Measurements from ENCODE around the gene KIF12.

- TF ChIP-seq POLR2A (IDR thresholded peaks at IDR 0.05) (no peak), CTCF (IDR thresholded peaks at IDR 0.05) (no peak), EP300 (IDR thresholded peaks at IDR 0.05) (no peak)
Observed at GRCh38 chr9:114116126-114116747, 17.1 kb upstream of the KIF12 start.

Measured in ovary (tissue), 3 donors.